HG02642 (cell line): ENCODE results near the gene PLA2G2A.
"Not testable (repeated sequence)": the region's sequence is repeated elsewhere in the genome, so short reads cannot be mapped to it uniquely, and the experiment has no call there.

Source experiments
- ATAC-seq: cut with Tn5 transposase; IDR thresholded peaks from one replicate; pipeline ENCODE4 v1.9.1; 2021; ENCODE audit warnings: mild to moderate bottlenecking; ENCODE audit not compliant: unreplicated experiment, poor library complexity

Gene PLA2G2A

GRCh38 chr1:19936061-19936750, 43.2 kb downstream of the PLA2G2A start:
- ATAC-seq, result no peak

GRCh38 chr1:19934336-19934735, 45.1 kb downstream of the PLA2G2A start:
- ATAC-seq, result no peak

DNA sequence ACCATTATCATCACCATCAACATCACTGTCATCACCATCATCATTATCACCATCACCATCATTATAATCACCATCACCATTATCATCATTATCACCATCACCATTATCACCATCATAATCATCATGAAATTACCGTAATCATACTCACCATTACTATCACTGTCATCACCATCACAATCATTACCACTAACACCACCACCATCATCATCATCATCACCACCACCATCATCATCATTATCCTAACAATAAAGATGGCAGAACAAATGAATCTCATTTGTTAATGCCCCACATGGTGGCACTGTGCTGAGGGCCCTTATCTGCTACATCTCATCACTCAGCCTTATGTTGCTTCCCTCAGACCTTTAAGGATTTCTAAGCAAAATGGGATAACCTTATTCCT, 46.6 kb downstream of the PLA2G2A start:
- no peak for ATAC-seq

DNA sequence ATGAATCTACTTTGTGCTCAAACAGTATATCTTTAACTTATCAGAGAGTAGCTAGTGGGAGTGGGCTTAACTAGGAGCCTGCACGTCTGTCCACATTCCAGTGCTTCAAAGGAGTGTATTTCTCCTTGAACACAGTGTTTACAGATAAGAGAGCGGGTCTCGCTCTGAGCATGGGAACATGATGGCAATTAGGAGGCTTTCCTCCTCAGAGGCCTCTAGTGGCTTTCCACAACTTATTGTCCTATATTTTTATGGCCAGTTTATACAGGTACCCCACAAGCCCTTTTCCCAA, 52.3 kb downstream of the PLA2G2A start:
- not testable (repeated sequence) for ATAC-seq

DNA sequence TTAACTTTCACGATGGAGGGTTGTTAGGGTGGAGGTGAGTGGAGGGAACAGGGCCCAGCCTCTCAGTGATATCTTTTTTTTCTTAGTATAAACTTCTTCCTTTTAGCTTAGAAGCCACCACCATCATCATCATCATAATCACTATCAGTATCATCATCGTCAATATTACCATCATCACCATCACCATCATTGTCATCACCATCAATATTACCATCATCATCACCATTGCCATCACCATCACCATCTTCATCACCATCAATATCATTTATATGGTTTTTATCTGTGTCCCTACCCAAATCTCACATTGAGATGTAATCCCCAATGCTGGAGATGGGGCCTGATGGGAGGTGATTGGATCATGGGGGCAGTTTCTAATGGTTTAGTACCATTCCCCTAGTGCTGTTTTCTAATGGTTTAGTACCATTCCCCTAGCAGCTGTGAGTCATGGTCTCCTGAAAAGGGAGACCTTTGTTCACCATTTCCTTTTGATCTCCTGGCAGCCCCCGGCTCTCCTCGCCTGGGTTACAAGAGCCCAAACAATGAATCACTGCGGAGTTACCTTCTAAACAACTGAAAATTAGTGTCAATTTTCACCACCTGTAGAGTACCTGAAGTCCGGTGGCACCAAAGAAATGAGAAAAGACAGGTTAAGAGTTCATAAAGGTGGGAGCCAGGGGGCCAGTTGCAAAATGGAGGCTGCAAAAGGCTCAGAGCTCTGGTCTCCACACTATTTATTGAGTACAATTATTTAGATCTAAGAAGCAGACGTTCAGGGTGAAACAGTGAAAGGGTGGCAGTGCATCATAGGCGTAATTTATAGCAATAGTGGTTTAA, 52.9 kb downstream of the PLA2G2A start:
- ATAC-seq, result no peak
